ENCODE measurements around the gene NF1.
"Not testable (repeated sequence)": the region's sequence is repeated elsewhere in the genome, so short reads cannot be mapped to it uniquely, and the experiment has no call there.

Gene NF1

GRCh38 chr17:31281061-31281460 lies 186.3 kb downstream of the NF1 start:
- Histone ChIP-seq H4K8ac (ENCODE audit: low read length) (no peak overlapping the region), H2BK15ac (ENCODE audit: low read depth, poor library complexity, severe bottlenecking) (no peak overlapping the region), H2BK12ac (ENCODE audit: low read length in 2 of 2) (no peak overlapping the region), H3K36me3 (ENCODE audit: control insufficient read depth in 1 of 2, insufficient read depth in 2 of 2, low read depth in 1 of 2, low read length in 2 of 2) (peaks cover 11 to 26% of the 10 kb centered on the region in 2 experiments), H3K4me3 (ENCODE audit: insufficient read depth in 1 of 2, low read depth in 1 of 2, low read length in 2 of 2) (no peak overlapping the region), H3K14ac (ENCODE audit: low read length in 2 of 2) (no peak overlapping the region), H2BK120ac (ENCODE audit: low read depth, low read length) (no peak overlapping the region), H4K91ac (ENCODE audit: low read length) (no peak overlapping the region), H3K27ac (ENCODE audit: low read length, poor library complexity, severe bottlenecking) (no peak overlapping the region), H3K4ac (ENCODE audit: low read depth in 1 of 2, low read length in 2 of 2) (no peak overlapping the region), H3K18ac (ENCODE audit: low read depth in 1 of 2, low read length in 2 of 2) (no peak overlapping the region), H3K9me3 (ENCODE audit: control insufficient read depth, low read length) (no peaks in the 10 kb centered on the region), H3K4me1 (ENCODE audit: control insufficient read depth, insufficient read depth, low read depth, low read length) (no peaks in the 10 kb centered on the region), H3K27me3 (ENCODE audit: control insufficient read depth in 1 of 2, insufficient read depth in 1 of 2, low read length in 2 of 2) (no peaks in the 10 kb centered on the region), H3K79me1 (replicated peaks; ENCODE audit: low read length, poor library complexity, severe bottlenecking) (peaks cover 16% of the 10 kb centered on the region), H2AFZ (ENCODE audit: low read depth, low read length) (no peak overlapping the region), H2BK5ac (ENCODE audit: low read depth, low read length, poor library complexity, severe bottlenecking) (no peak overlapping the region), H3K23ac (ENCODE audit: low read length in 2 of 2) (no peak overlapping the region), H3K4me2 (ENCODE audit: low read length, poor library complexity, severe bottlenecking) (no peak overlapping the region), H3K9ac (ENCODE audit: low read length) (no peak overlapping the region), H2AK5ac (ENCODE audit: low read length, severe bottlenecking) (no peak overlapping the region)
- 92% methylated on average over 2 of the region's 2 CpGs for WGBS
- DNase-seq = no peak

GRCh38 chr17:31283841-31284240 lies 189.1 kb downstream of the NF1 start:
- Histone ChIP-seq H3K27ac (ENCODE audit: low read length, poor library complexity, severe bottlenecking) (no peak overlapping the region), H3K4me2 (ENCODE audit: low read length, poor library complexity, severe bottlenecking) (no peak overlapping the region)

GRCh38 chr17:31286587-31286986 lies 191.8 kb downstream of the NF1 start:
- H3K14ac ChIP-seq (ENCODE audit: low read length in 2 of 2) = no peak overlapping the region
- no peak overlapping the region for H3K4me2 ChIP-seq (ENCODE audit: low read length, poor library complexity, severe bottlenecking)
- DNase-seq = no peak
- H2BK12ac ChIP-seq (ENCODE audit: low read length in 2 of 2) = no peak overlapping the region
- no peak overlapping the region for H2BK120ac ChIP-seq (ENCODE audit: low read depth, low read length)
- no peak overlapping the region for H3K9ac ChIP-seq (ENCODE audit: low read length)
- H3K79me1 ChIP-seq (replicated peaks; ENCODE audit: low read length, poor library complexity, severe bottlenecking) = peaks cover 11% of the 10 kb centered on the region
- WGBS = no CpG with 5 or more reads among the region's 1 CpG
- H4K8ac ChIP-seq (ENCODE audit: low read length) = no peak overlapping the region
- no peak overlapping the region for H3K27ac ChIP-seq (ENCODE audit: low read length, poor library complexity, severe bottlenecking)
- H3K4me1 ChIP-seq (ENCODE audit: control insufficient read depth, insufficient read depth, low read depth, low read length) = no peaks in the 10 kb centered on the region
- no peak overlapping the region for H3K4me3 ChIP-seq (ENCODE audit: insufficient read depth in 1 of 2, low read depth in 1 of 2, low read length in 2 of 2)
- no peak overlapping the region for H3K23ac ChIP-seq (ENCODE audit: low read length in 2 of 2)
- no peak overlapping the region for H2BK5ac ChIP-seq (ENCODE audit: low read depth, low read length, poor library complexity, severe bottlenecking)
- H2AK5ac ChIP-seq (ENCODE audit: low read length, severe bottlenecking) = no peak overlapping the region
- no peak overlapping the region for H2AFZ ChIP-seq (ENCODE audit: low read depth, low read length)
- H3K36me3 ChIP-seq (ENCODE audit: control insufficient read depth in 1 of 2, insufficient read depth in 2 of 2, low read depth in 1 of 2, low read length in 2 of 2) = peaks cover 12 to 13% of the 10 kb centered on the region in 2 experiments
- H3K9me3 ChIP-seq (ENCODE audit: control insufficient read depth, low read length) = no peaks in the 10 kb centered on the region
- no peak overlapping the region for H3K18ac ChIP-seq (ENCODE audit: low read depth in 1 of 2, low read length in 2 of 2)
- H3K4ac ChIP-seq (ENCODE audit: low read depth in 1 of 2, low read length in 2 of 2) = no peak overlapping the region
- no peaks in the 10 kb centered on the region for H3K27me3 ChIP-seq (ENCODE audit: control insufficient read depth in 1 of 2, insufficient read depth in 1 of 2, low read length in 2 of 2)
- no peak overlapping the region for H2BK15ac ChIP-seq (ENCODE audit: low read depth, poor library complexity, severe bottlenecking)
- H4K91ac ChIP-seq (ENCODE audit: low read length) = no peak overlapping the region

More at GRCh38 chr17:31283841-31284240, 189.1 kb downstream of the NF1 start:
- Histone ChIP-seq H3K23ac (ENCODE audit: low read length in 2 of 2) (no peak overlapping the region), H3K14ac (ENCODE audit: low read length in 2 of 2) (no peak overlapping the region), H3K4me3 (ENCODE audit: insufficient read depth in 1 of 2, low read depth in 1 of 2, low read length in 2 of 2) (no peak overlapping the region), H3K4ac (ENCODE audit: low read depth in 1 of 2, low read length in 2 of 2) (no peak overlapping the region), H4K8ac (ENCODE audit: low read length) (no peak overlapping the region), H4K91ac (ENCODE audit: low read length) (no peak overlapping the region), H2BK5ac (ENCODE audit: low read depth, low read length, poor library complexity, severe bottlenecking) (no peak overlapping the region), H2AK5ac (ENCODE audit: low read length, severe bottlenecking) (no peak overlapping the region), H3K27me3 (ENCODE audit: control insufficient read depth in 1 of 2, insufficient read depth in 1 of 2, low read length in 2 of 2) (no peaks in the 10 kb centered on the region), H2BK15ac (ENCODE audit: low read depth, poor library complexity, severe bottlenecking) (no peak overlapping the region), H2BK120ac (ENCODE audit: low read depth, low read length) (no peak overlapping the region), H3K18ac (ENCODE audit: low read depth in 1 of 2, low read length in 2 of 2) (no peak overlapping the region), H2AFZ (ENCODE audit: low read depth, low read length) (no peak overlapping the region), H3K79me1 (replicated peaks; ENCODE audit: low read length, poor library complexity, severe bottlenecking) (peaks cover 12% of the 10 kb centered on the region), H3K9ac (ENCODE audit: low read length) (no peak overlapping the region), H3K36me3 (ENCODE audit: control insufficient read depth in 1 of 2, insufficient read depth in 2 of 2, low read depth in 1 of 2, low read length in 2 of 2) (peaks cover 14 to 15% of the 10 kb centered on the region in 2 experiments), H3K9me3 (ENCODE audit: control insufficient read depth, low read length) (no peaks in the 10 kb centered on the region), H2BK12ac (ENCODE audit: low read length in 2 of 2) (no peak overlapping the region), H3K4me1 (ENCODE audit: control insufficient read depth, insufficient read depth, low read depth, low read length) (no peaks in the 10 kb centered on the region)
- DNase-seq = no peak

- H3K23ac ChIP-seq (ENCODE audit: low read length in 2 of 2); H3K9me3 ChIP-seq (ENCODE audit: control insufficient read depth, low read length); H3K27ac ChIP-seq (ENCODE audit: low read length, poor library complexity, severe bottlenecking); H3K14ac ChIP-seq (ENCODE audit: low read length in 2 of 2); H3K27me3 ChIP-seq (ENCODE audit: control insufficient read depth in 1 of 2, insufficient read depth in 1 of 2, low read length in 2 of 2); H3K9ac ChIP-seq (ENCODE audit: low read length); H2BK120ac ChIP-seq (ENCODE audit: low read depth, low read length); H2AFZ ChIP-seq (ENCODE audit: low read depth, low read length); H2BK5ac ChIP-seq (ENCODE audit: low read depth, low read length, poor library complexity, severe bottlenecking); H4K91ac ChIP-seq (ENCODE audit: low read length); DNase-seq; H4K8ac ChIP-seq (ENCODE audit: low read length); H2AK5ac ChIP-seq (ENCODE audit: low read length, severe bottlenecking); H2BK15ac ChIP-seq (ENCODE audit: low read depth, poor library complexity, severe bottlenecking); H3K18ac ChIP-seq (ENCODE audit: low read depth in 1 of 2, low read length in 2 of 2); H3K4me3 ChIP-seq (ENCODE audit: insufficient read depth in 1 of 2, low read depth in 1 of 2, low read length in 2 of 2); H2BK12ac ChIP-seq (ENCODE audit: low read length in 2 of 2); H3K4me1 ChIP-seq (ENCODE audit: control insufficient read depth, insufficient read depth, low read depth, low read length); H3K4ac ChIP-seq (ENCODE audit: low read depth in 1 of 2, low read length in 2 of 2); H3K4me2 ChIP-seq (ENCODE audit: low read length, poor library complexity, severe bottlenecking): not testable (repeated sequence)
- Histone ChIP-seq H3K36me3 (ENCODE audit: control insufficient read depth in 1 of 2, insufficient read depth in 2 of 2, low read depth in 1 of 2, low read length in 2 of 2) (peaks cover 6 to 13% of the 10 kb centered on the region in 2 experiments), H3K79me1 (replicated peaks; ENCODE audit: low read length, poor library complexity, severe bottlenecking) (peaks cover 11% of the 10 kb centered on the region)
- no CpG with 5 or more reads among the region's 1 CpG for WGBS
These were observed 193.2 kb downstream of the NF1 start for GRCh38 chr17:31287932-31288331.
